WERI-Rb-1 (cell line): Measurements from ENCODE around the gene FKBP2.

Experiments
- DNase-seq: peaks from one replicate; pipeline ENCODE4 v3.0.0-alpha.2; 2020
- H3K27ac ChIP-seq: fragments of 250-450 bp; sonication (Bioruptor Pico); 2 replicates; pipeline ENCODE4 v1.5.1; 2020; ENCODE audit warnings: mild to moderate bottlenecking, moderate library complexity
- H3K27me3 ChIP-seq: fragments of 250-450 bp; sonication (Bioruptor Pico); 2 replicates; pipeline ENCODE4 v1.5.1; 2021; ENCODE audit warnings: mild to moderate bottlenecking, low read depth, moderate library complexity; ENCODE audit not compliant: insufficient read depth, severe bottlenecking
- H3K36me3 ChIP-seq: fragments of 250-450 bp; sonication (Bioruptor Pico); 2 replicates; pipeline ENCODE4 v1.5.1; 2020; ENCODE audit warnings: mild to moderate bottlenecking, moderate library complexity
- H3K4me3 ChIP-seq: 2 replicates; pipeline ENCODE4 v1.5.1; 2011; ENCODE audit warnings: low read depth, mild to moderate bottlenecking, control low read depth, low read length
- H3K9me3 ChIP-seq: fragments of 250-450 bp; sonication (Bioruptor Pico); 2 replicates; pipeline ENCODE4 v1.5.1; 2021; ENCODE audit warnings: mild to moderate bottlenecking, moderate library complexity; ENCODE audit not compliant: severe bottlenecking
- TF ChIP-seq, protein P1 (sequence below): IDR thresholded peaks from 2 replicates; pipeline ENCODE4 v1.5.1; 2011; ENCODE audit warnings: low read depth, mild to moderate bottlenecking, control low read depth, inconsistent platforms, low read length

FKBP2 gene

DNA sequence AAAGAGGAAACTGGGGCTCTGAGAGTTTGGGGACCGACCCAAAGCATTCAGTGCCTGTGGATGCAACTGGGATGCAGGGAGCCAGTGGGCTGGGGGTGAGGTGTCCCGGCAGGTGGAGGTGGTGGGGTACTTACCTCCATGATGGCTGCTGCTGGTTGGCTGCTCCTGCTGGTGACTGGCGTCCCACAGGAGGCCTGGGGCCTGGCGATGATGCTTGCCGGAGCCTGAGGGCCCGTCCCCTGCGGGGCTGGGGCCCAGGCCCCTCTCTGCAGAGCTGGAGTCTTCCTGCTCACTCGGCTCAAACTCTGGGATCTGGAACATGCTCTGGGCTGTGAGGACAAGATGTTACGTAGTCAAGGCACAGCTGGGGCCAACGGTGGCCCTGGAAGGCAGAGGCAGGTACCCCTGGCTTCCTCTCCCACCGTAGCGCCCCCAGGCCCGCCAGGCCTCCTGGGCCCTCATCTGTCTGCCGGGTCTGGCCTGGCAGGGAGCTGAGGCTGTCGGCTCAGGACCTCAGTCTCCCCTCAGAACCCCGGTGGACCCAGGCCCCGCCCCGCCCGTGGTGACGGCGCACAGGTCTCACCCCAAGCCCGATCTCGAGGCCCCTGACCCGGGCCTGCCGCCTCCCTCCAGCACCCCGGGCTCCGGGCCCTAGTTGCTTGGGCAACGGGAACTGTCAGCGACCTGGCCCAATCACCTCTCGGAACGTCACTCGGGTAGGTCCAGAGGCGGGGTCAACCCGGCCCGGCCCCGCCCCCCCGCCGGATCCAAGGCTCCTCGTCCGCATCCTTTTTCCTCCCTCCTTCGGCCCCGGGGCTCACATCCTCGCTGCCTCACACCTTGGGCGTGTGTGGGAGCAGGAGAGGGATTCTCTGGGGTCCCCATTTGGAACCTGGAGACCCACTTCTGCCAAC, 43.4 kb downstream of the FKBP2 start, which contains the start of gene BAD:
BAD (minus strand) TSS at position 618 of the 914 bp plus-strand sequence; CDS start at position 321, 297 bp downstream.
- H3K27ac ChIP-seq, result peak within 1 kb of the TSS; percentile 91
- H3K9me3 ChIP-seq, result no peaks in the 10 kb centered on the region
- TF ChIP-seq, protein P1, sequence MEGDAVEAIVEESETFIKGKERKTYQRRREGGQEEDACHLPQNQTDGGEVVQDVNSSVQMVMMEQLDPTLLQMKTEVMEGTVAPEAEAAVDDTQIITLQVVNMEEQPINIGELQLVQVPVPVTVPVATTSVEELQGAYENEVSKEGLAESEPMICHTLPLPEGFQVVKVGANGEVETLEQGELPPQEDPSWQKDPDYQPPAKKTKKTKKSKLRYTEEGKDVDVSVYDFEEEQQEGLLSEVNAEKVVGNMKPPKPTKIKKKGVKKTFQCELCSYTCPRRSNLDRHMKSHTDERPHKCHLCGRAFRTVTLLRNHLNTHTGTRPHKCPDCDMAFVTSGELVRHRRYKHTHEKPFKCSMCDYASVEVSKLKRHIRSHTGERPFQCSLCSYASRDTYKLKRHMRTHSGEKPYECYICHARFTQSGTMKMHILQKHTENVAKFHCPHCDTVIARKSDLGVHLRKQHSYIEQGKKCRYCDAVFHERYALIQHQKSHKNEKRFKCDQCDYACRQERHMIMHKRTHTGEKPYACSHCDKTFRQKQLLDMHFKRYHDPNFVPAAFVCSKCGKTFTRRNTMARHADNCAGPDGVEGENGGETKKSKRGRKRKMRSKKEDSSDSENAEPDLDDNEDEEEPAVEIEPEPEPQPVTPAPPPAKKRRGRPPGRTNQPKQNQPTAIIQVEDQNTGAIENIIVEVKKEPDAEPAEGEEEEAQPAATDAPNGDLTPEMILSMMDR, result no peak
- no peaks in the 10 kb centered on the region for H3K27me3 ChIP-seq
- peaks cover 30% of the 10 kb centered on the region for H3K36me3 ChIP-seq
- peak within 1 kb of the TSS; percentile 96 for H3K4me3 ChIP-seq
- DNase-seq, result peak; percentile 95

DNA sequence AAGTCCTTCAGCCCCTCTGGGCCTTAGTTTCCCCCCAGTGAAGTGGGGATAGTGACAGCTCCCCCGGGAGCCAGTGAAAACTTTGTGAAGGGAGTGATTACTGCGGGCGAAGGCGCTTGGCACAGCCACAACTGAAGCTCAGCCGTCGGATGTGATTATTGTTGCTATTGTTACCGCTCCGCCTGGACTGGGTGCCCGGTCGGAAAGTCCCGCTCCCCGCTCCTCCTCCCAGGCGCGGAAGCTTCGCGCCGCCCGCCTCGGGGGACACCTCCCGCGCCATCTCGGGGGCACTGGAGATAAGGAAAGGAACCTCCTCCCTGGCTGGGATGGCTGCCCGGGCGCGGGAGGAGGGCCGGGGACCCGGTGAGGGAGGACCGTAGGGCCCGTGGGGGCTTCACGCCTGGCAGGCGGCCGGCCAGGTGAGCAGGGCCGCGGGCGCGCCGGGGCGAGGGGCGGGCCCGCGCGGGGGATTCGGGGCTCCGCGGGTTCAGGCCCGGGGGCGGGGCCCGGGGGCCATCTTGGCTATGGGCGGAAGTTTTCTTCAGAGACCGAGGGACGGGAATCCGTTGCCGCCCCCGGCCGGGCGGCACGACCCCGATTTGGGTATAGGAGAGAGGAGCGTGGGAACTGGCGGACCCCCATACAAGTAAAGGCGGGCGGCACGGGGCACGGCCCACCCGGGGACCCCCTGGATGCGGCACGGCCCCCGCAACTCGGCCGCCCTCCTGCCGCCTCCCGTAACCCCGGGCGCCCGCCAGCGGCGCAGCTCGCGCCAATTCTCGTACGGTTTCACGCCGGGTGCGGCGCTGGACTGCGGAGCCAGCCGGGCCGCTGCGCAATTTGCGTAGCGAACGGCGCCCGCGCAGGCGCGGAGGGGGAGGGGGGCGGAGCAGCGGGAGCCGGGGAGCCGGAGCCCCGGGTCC, 44.3 kb downstream of the FKBP2 start, which contains the start of gene GPR137:
GPR137 (plus strand) TSS at position 887 of the 923 bp plus-strand sequence. CDS start 677 bp downstream, outside the sequence.
- peak; percentile 83 for DNase-seq
- TF ChIP-seq, protein P1, result no peak
- Histone ChIP-seq H3K27ac (peak within 1 kb of the TSS; percentile 91), H3K27me3 (no peaks in the 10 kb centered on the region), H3K36me3 (peaks cover 29% of the 10 kb centered on the region), H3K4me3 (peak within 1 kb of the TSS; percentile 96), H3K9me3 (no peaks in the 10 kb centered on the region)

DNA sequence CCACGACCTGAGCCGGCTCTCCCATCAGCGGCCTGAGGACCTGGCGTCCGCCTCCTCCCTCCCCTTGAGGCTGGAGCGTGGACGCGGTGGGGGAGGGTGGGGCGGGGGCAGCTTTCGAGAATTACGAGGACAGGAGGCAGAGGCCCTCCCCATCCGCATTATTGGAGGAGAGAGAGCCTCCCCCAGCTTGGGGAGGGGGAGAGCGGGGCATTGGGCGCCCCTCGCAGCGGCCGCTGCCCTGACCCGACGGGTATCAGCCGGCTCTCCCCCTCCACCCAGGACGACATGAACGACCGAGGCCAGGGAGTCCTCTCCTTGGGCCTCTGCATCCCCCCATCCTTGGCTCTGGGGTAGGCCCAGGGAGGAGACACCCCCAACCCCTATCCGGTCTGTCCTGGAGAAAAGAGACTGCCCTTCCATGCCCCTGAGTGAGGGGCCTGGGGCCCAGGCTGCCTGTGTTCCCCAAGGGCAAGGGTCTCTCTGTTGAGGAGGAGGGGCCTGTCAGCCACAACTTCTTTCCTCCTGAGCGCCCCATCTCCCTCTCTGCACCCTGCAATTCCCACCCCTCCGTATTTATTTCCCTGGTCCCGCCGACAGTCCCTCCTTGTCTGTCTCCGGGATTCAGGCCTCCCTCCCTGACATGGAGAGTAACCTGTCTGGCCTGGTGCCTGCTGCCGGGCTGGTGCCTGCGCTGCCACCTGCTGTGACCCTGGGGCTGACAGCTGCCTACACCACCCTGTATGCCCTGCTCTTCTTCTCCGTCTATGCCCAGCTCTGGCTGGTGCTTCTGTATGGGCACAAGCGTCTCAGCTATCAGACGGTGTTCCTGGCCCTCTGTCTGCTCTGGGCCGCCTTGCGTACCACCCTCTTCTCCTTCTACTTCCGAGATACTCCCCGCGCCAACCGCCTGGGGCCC, 45.2 kb downstream of the FKBP2 start:
- peaks cover 23% of the 10 kb centered on the region for H3K36me3 ChIP-seq
- peak; percentile 39 for DNase-seq
- TF ChIP-seq, protein P1, result peak; percentile 27; the same call in 1 of the 2 replicates
- no peaks in the 10 kb centered on the region for H3K9me3 ChIP-seq
- peak overlapping the region; percentile 91 for H3K27ac ChIP-seq
- peaks cover 6% of the 10 kb centered on the region for H3K27me3 ChIP-seq
- H3K4me3 ChIP-seq, result peak overlapping the region; percentile 96

DNA sequence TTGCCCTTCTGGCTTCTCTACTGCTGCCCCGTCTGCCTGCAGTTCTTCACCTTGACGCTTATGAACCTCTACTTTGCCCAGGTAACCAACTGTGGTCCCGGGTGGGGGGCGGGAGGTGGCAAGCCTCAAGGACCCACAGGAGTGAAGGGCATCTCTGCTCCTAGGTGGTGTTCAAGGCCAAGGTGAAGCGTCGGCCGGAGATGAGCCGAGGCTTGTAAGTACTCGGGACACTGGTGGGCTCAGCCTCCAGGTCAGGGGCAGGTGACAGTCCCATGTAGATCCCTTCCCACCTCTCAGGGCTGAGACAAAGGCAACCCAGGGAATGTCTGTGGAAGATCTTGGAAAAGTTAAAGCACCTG, 45.9 kb downstream of the FKBP2 start:
- H3K9me3 ChIP-seq, result no peaks in the 10 kb centered on the region
- H3K4me3 ChIP-seq, result no peak overlapping the region
- TF ChIP-seq, protein P1, result no peak
- no peak for DNase-seq
- H3K36me3 ChIP-seq, result peaks cover 17% of the 10 kb centered on the region
- H3K27me3 ChIP-seq, result peaks cover 9% of the 10 kb centered on the region
- no peak overlapping the region for H3K27ac ChIP-seq
